B cell (primary cell): ENCODE measurements around the gene PHLDB2. TPM values are rescaled to one million over a fixed set of nuclear protein-coding genes. Genes with fewer than 3 reads are reported as not detected.

ENCODE experiments used
- ATAC-seq: fragments of 200-7000 bp; cut with Tn5 transposase; one replicate; pipeline ENCODE4 v1.10.0; 2021; ENCODE audit warnings: low read depth, mild to moderate bottlenecking, moderate number of reproducible peaks, moderate library complexity
- CTCF ChIA-PET: fragments of 350-600 bp; sonication (Branson Sonifier 250); formaldehyde crosslinking; loops from one replicate; lab custom pipeline; 2021; ENCODE audit warnings: antibody characterized with exemption, inconsistent platforms; lab: Charles Lee
- POLR2A ChIA-PET: fragments of 350-600 bp; sonication (Branson Sonifier 250); formaldehyde crosslinking; loops from one replicate; lab custom pipeline; 2021; ENCODE audit warnings: antibody characterized with exemption; lab: Charles Lee
- DNase-seq: peaks from one replicate; pipeline ENCODE4 v3.0.0; 2013
- H2AFZ ChIP-seq: 2 replicates; pipeline ENCODE4 v1.6.1; 2012; ENCODE audit warnings: mild to moderate bottlenecking, low read depth, low read length; ENCODE audit not compliant: insufficient read depth, poor library complexity, severe bottlenecking
- H3K27ac ChIP-seq, 2 donors: 1 replicate in 1 of 2; 2 replicates in 1 of 2; pipeline ENCODE4 v1.5.1; 2012 to 2013; ENCODE audit warnings: low read length in 2 of 2, mild to moderate bottlenecking in 2 of 2, moderate library complexity in 1 of 2
- H3K27me3 ChIP-seq, 4 experiments: fragments of 200-600 bp in 1 of 4; sonication (generic) in 1 of 4; replicated peaks in 1 of 4; 1 replicate in 2 of 4; 2 replicates in 2 of 4; pipeline versions ENCODE4 v1.6.1 to v1.7.0; 2013 to 2016; ENCODE audit warnings: low read length in 3 of 4, mild to moderate bottlenecking in 2 of 4, mixed read lengths in 1 of 4, moderate library complexity in 1 of 4; ENCODE audit not compliant: insufficient read depth in 4 of 4, control insufficient read depth in 3 of 4; ENCODE audit errors: control extremely low read depth in 1 of 4
- H3K36me3 ChIP-seq, 2 experiments: replicated peaks in 1 of 2; 1 replicate in 1 of 2; 2 replicates in 1 of 2; pipeline versions ENCODE4 v1.6.1 to v1.7.1; 2013; ENCODE audit warnings: low read length in 1 of 2; ENCODE audit not compliant: insufficient read depth in 2 of 2, control insufficient read depth in 1 of 2; ENCODE audit errors: control extremely low read depth in 1 of 2, extremely low read depth in 1 of 2
- H3K4me1 ChIP-seq, 2 donors: fragments of 200-600 bp in 1 of 2; sonication (generic) in 1 of 2; 1 replicate in 1 of 2; 2 replicates in 1 of 2; pipeline versions ENCODE4 v1.5.1 to v1.6.1; 2013 to 2017; ENCODE audit warnings: low read length in 2 of 2; ENCODE audit not compliant: control insufficient read depth in 2 of 2, insufficient read depth in 2 of 2
- H3K4me2 ChIP-seq: replicated peaks from 2 replicates; pipeline ENCODE3; 2012; ENCODE audit warnings: mild to moderate bottlenecking, low read depth, low read length; ENCODE audit not compliant: poor library complexity, severe bottlenecking
- H3K4me3 ChIP-seq, 5 experiments: fragments of 200-600 bp in 1 of 5; sonication (generic) in 1 of 5; 1 replicate in 3 of 5; 2 replicates in 2 of 5; pipeline versions ENCODE4 v1.5.1 to v1.7.0; 2011 to 2016; ENCODE audit warnings: low read length in 4 of 5, mild to moderate bottlenecking in 4 of 5, low read depth in 2 of 5, control low read depth in 1 of 5, moderate library complexity in 1 of 5; ENCODE audit not compliant: insufficient read depth in 1 of 5; ENCODE audit errors: control extremely low read depth in 1 of 5, extremely low read depth in 1 of 5
- H3K79me2 ChIP-seq: fragments of 200-600 bp; sonication (generic); one replicate; pipeline ENCODE4 v1.6.0; 2016; ENCODE audit warnings: low read length; ENCODE audit not compliant: control insufficient read depth, insufficient read depth
- H3K9ac ChIP-seq: fragments of 200-600 bp; sonication (generic); 2 replicates; pipeline ENCODE4 v1.6.1; 2017; ENCODE audit warnings: mild to moderate bottlenecking, low read length, moderate library complexity
- H3K9me3 ChIP-seq, 3 donors: one replicate each; pipeline versions ENCODE4 v1.6.1 to v1.7.1; 2013; ENCODE audit warnings: low read length in 2 of 3; ENCODE audit not compliant: control insufficient read depth in 2 of 3, insufficient read depth in 1 of 3; ENCODE audit errors: control extremely low read depth in 1 of 3
- H4K20me1 ChIP-seq: 2 replicates; pipeline ENCODE4 v1.6.0; 2012; ENCODE audit warnings: mild to moderate bottlenecking, low read length; ENCODE audit not compliant: insufficient read depth, control insufficient read depth, poor library complexity, severe bottlenecking
- H3K27ac Mint-ChIP-seq: one replicate; pipeline ENCODE4 v1.8.0; 2021; ENCODE audit warnings: mixed read lengths
- H3K27me3 Mint-ChIP-seq: one replicate; pipeline ENCODE4 v1.8.0; 2021; ENCODE audit warnings: mixed read lengths
- H3K4me1 Mint-ChIP-seq: one replicate; pipeline ENCODE4 v1.8.0; 2021; ENCODE audit warnings: mixed read lengths
- H3K4me3 Mint-ChIP-seq: one replicate; pipeline ENCODE4 v1.8.0; 2021; ENCODE audit warnings: mixed read lengths
- H3K9me3 Mint-ChIP-seq: one replicate; pipeline ENCODE4 v1.8.0; 2022; ENCODE audit warnings: mixed read lengths; ENCODE audit not compliant: insufficient read depth
- CTCF ChIP-seq: fragments of 200-600 bp; IDR thresholded peaks from one replicate; pipeline ENCODE4 v1.8.0; 2022; ENCODE audit warnings: antibody characterized with exemption, mild to moderate bottlenecking
- EZH2 ChIP-seq: IDR thresholded peaks from 2 replicates; pipeline ENCODE4 v1.6.1; 2012; ENCODE audit warnings: borderline replicate concordance, low read depth, mild to moderate bottlenecking, moderate library complexity, low read length; ENCODE audit not compliant: insufficient read depth, poor library complexity, severe bottlenecking
- WGBS: methylation state at CpG from one replicate; pipeline ENCODE4 v1.1.5; 2013; ENCODE audit warnings: missing lambda C conversion rate; ENCODE audit not compliant: insufficient coverage; 5-methylcytosine and 5-hydroxymethylcytosine counted together
- intact Hi-C: fragments of 100-400 bp; cut with micrococcal nuclease; formaldehyde crosslinking; loops from one replicate; pipeline ENCODE4 v1.10.0; 2022
- polyA plus RNA-seq: library from polyadenylated mRNA; depleted of rRNA; stranded (reverse); fragments of >200 nt; gene quantifications from 2 replicates; pipeline ENCODE4 v1.2.3, GENCODE V29; 2012
- total RNA-seq, 2 donors: library from RNA; stranded (reverse); fragments of 120-200 nt in 1 of 2; gene quantifications; 1 replicate in 1 of 2; 2 replicates in 1 of 2; pipeline versions ENCODE4 v1.2.3 to v1.2.4, GENCODE V29; 2013 to 2022

The PHLDB2 gene
- total and polyA plus RNA-seq, 2 donors (not counting 1 experiment from before 2014, with no cell fraction given) = 1.3 to 6.3 TPM

- Histone ChIP-seq H3K79me2 (no peaks in the 10 kb centered on the region), H3K27ac (no peak overlapping the region), H3K4me3 (no peak overlapping the region), H4K20me1 (no peaks in the 10 kb centered on the region), H3K4me2 (no peak overlapping the region), H3K36me3 (no peaks in the 10 kb centered on the region), H3K27me3 (no peaks in the 10 kb centered on the region), H3K4me1 (no peaks in the 10 kb centered on the region), H3K9me3 (no peaks in the 10 kb centered on the region), H3K9ac (no peak overlapping the region), H2AFZ (no peak overlapping the region)
- ChIA-PET CTCF (no interaction called here), POLR2A (no interaction called here)
- H3K4me1 Mint-ChIP-seq = peaks cover 2% of the 10 kb centered on the region
- no peaks in the 10 kb centered on the region for H3K27me3 Mint-ChIP-seq
- TF ChIP-seq EZH2 = no peak
- no peak for TF ChIP-seq CTCF
- 69% methylated on average over 3 of the region's 4 CpGs for WGBS
- DNase-seq = no peak
- intact Hi-C loops = no loop called here
- no peaks in the 10 kb centered on the region for H3K9me3 Mint-ChIP-seq
- no peak overlapping the region for H3K27ac Mint-ChIP-seq
- no peak overlapping the region for H3K4me3 Mint-ChIP-seq
- ATAC-seq = no peak
Measured at GRCh38 chr3:111902534-111902933, 43.5 kb downstream of the PHLDB2 start.

GRCh38 chr3:111903067-111903511, 44.0 kb downstream of the PHLDB2 start:
- H3K27ac ChIP-seq = no peak overlapping the region
- no peaks in the 10 kb centered on the region for H3K79me2 ChIP-seq
- H3K4me2 ChIP-seq = no peak overlapping the region
- no peak overlapping the region for H2AFZ ChIP-seq
- no CpG with 5 or more reads among the region's 2 CpGs for WGBS
- no peak overlapping the region for H3K27ac Mint-ChIP-seq
- H3K4me1 ChIP-seq = no peaks in the 10 kb centered on the region
- H4K20me1 ChIP-seq = no peaks in the 10 kb centered on the region
- CTCF ChIA-PET = no interaction called here
- no peaks in the 10 kb centered on the region for H3K36me3 ChIP-seq
- intact Hi-C loops = no loop called here
- H3K27me3 ChIP-seq = no peaks in the 10 kb centered on the region
- no peak overlapping the region for H3K4me3 ChIP-seq
- no peak overlapping the region for H3K9ac ChIP-seq
- no peaks in the 10 kb centered on the region for H3K9me3 ChIP-seq
- TF ChIP-seq CTCF (no peak), EZH2 (no peak)
- no peaks in the 10 kb centered on the region for H3K9me3 Mint-ChIP-seq
- H3K4me1 Mint-ChIP-seq = peaks cover 2% of the 10 kb centered on the region
- H3K27me3 Mint-ChIP-seq = no peaks in the 10 kb centered on the region
- POLR2A ChIA-PET = no interaction called here
- no peak overlapping the region for H3K4me3 Mint-ChIP-seq
- ATAC-seq (no peak), DNase-seq (no peak)
